HFF-Myc (cell line): Measurements from ENCODE around the gene SVBP.

Experiments used
- DNase-seq: peaks from one replicate; pipeline ENCODE4 v3.0.0-alpha.2; 2011; ENCODE audit warnings: low read depth; ENCODE audit errors: extremely low read depth
- H3K4me3 ChIP-seq: replicated peaks from 2 replicates; pipeline ENCODE4 v1.5.1; 2011; ENCODE audit warnings: low read depth, mild to moderate bottlenecking, control low read depth, low read length
- CTCF ChIP-seq: IDR thresholded peaks from 2 replicates; pipeline ENCODE4 v1.5.1; 2012; ENCODE audit warnings: mild to moderate bottlenecking, low read depth, low read length, control low read depth; ENCODE audit errors: missing control alignments

The SVBP gene

GRCh38 chr1:42841010-42841409, 23.8 kb upstream of the SVBP start:
- H3K4me3 ChIP-seq: no peak overlapping the region
- no peak for TF ChIP-seq CTCF

GRCh38 chr1:42838482-42839190, 21.4 kb upstream of the SVBP start:
- no peak for TF ChIP-seq CTCF
- no peak for DNase-seq
- no peak overlapping the region for H3K4me3 ChIP-seq

More at GRCh38 chr1:42841010-42841409, 23.8 kb upstream of the SVBP start:
- DNase-seq: no peak

GRCh38 chr1:42837709-42838108, 20.5 kb upstream of the SVBP start:
- no peak overlapping the region for H3K4me3 ChIP-seq
- DNase-seq: no peak
- no peak for TF ChIP-seq CTCF

GRCh38 chr1:42835422-42835821, 18.2 kb upstream of the SVBP start:
- DNase-seq: no peak
- no peak for TF ChIP-seq CTCF
- no peak overlapping the region for H3K4me3 ChIP-seq

GRCh38 chr1:42834803-42835202, 17.6 kb upstream of the SVBP start:
- no peak overlapping the region for H3K4me3 ChIP-seq
- no peak for DNase-seq
- TF ChIP-seq CTCF: no peak

- no peak overlapping the region for H3K4me3 ChIP-seq
- no peak for TF ChIP-seq CTCF
- DNase-seq: no peak
These were observed 16.8 kb upstream of the SVBP start for GRCh38 chr1:42833981-42834380.
